GM18867 (cell line): ENCODE measurements around the gene PCDH19.

Experiments used
- ATAC-seq: cut with Tn5 transposase; IDR thresholded peaks from one replicate; pipeline ENCODE4 v1.9.1; 2021; ENCODE audit warnings: mild to moderate bottlenecking, moderate library complexity; ENCODE audit not compliant: unreplicated experiment

PCDH19 gene

DNA sequence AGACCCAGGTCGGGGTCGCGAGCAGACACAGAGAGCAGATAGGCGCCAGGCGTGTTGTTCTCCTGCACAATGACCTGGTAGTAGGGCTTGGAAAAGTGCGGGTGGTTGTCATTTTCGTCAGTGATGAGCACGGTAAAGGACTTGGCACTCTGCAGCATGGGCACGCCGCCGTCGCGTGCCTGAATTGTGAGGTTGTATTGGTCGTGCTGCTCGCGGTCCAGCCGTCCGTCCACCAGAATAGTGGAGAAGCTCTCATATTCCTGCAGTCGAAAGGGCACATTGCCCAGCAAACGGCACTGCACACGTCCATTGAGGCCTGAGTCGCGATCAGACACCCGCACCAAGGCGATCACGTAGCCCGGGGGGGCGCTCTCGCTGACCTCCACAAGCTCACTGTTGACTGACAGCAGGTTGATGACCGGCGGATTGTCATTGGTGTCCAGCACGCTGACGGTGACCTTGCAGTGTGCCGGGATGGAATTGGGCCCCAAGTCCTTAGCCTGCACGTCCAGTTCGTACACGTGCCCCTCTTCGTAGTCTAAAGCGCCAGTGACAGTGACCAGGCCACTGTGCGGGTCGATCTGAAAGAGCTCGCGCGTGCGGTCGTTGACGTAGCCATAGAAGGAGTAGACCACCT lies 2.8 kb downstream of the PCDH19 start:
- ATAC-seq: no peak

DNA sequence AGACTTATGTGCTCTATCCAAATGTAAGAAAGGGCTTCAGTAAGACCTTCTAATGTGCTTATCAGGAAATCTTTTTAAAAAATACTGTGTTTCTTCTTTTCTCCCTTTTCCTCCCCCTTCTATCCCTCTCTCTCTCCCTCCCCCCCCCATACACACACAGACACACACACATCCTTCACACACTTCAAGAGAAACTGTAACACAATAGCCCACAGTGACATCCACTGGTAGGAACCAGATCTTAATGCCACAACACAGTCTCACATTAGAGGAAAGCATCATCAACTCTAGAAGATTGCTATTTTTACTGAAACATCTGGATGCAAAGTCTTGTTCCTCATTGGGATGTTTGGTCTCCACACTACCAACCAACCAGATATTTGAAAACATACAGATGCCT lies 4.6 kb downstream of the PCDH19 start:
- ATAC-seq: no peak

- ATAC-seq: no peak
These were observed 5.2 kb downstream of the PCDH19 start for GRCh38 chrX:100404851-100405250.

GRCh38 chrX:100395781-100396180 lies 14.3 kb downstream of the PCDH19 start:
- no peak for ATAC-seq

DNA sequence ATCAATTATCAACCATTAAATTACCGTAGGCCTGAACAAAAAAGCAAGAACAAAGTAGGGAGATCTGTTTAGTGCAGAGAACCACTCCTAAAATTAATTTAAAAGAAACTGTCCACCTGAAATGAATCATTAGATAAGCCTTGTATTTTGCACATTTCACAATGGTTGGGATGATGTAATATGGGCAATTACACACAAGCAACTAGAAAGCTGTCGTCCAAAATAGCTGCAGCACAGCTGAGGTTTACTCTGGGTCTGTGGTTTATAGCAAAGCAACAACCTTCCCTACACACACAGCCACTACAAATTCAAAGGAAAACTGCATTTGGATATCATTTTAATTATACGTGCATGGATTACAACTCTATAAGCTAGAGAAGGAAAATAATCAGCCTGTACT lies 28.5 kb downstream of the PCDH19 start:
- no peak for ATAC-seq

- ATAC-seq: no peak
These were observed 30.6 kb downstream of the PCDH19 start for GRCh38 chrX:100379388-100379986.

DNA sequence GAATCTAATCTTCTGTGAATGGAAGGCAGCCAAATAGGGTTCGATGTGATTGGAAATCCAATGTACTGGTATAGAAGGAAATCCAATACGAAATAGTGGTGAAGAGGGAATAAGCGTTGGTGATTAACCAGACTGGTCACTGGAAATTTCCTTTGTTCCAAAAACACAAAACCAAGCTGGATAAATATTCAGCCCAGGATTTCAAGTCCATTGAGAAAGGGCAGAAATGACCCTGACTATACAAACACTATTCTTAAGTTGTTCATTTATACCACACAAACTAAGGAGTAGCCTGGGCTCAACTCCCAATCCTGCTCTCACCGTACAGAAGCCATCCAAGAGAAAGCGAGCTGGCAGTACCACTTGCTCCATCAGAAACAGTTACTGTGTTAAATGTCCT lies 32.2 kb downstream of the PCDH19 start:
- ATAC-seq: no peak

- no peak for ATAC-seq
These were observed 33.5 kb downstream of the PCDH19 start for GRCh38 chrX:100376576-100376975.

GRCh38 chrX:100373673-100374072 lies 36.4 kb downstream of the PCDH19 start:
- no peak for ATAC-seq

DNA sequence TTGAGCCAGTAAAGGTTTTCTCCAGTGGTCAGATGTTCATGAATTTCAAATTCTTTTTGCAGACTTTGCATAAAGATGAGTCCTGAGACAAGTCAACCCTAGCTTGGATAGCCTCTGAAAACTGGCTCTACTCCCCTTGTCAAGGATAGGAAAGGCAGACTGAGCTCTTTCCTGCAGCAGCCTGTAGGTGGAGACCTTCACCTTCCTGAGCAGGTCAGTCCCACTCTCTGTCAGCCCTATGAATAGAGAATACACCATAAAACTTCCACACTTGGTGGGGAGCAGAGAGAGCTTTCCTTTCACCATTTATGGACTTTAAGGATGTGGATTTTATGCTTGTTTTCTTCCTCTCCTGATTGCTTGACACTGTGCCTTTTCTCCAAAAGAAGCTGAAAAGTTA lies 41.9 kb downstream of the PCDH19 start:
- ATAC-seq: peak; percentile 76

GRCh38 chrX:100363896-100364295 lies 46.2 kb downstream of the PCDH19 start:
- no peak for ATAC-seq

DNA sequence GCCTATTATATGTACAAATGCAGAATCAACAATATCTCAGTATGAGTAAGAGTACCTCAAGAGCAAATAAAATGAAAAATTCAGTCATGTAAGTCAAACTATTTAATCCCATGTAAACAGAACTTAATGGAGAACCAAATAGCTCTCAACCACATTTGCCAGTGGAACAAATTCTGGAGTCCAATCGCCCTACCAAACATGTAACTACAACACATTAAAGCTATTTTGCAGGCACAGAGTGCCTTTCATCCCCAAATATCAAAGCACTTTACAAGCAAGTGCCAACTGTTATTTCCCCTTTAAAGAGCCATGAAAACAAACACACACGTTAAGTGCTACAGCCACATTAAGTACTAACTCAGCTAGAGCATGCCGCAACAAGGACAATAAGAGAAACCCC lies 51.3 kb downstream of the PCDH19 start:
- ATAC-seq: no peak

- ATAC-seq: no peak
These were observed 53.6 kb downstream of the PCDH19 start for GRCh38 chrX:100356351-100356896.

- no peak for ATAC-seq
These were observed 54.4 kb downstream of the PCDH19 start for GRCh38 chrX:100355680-100356079.

DNA sequence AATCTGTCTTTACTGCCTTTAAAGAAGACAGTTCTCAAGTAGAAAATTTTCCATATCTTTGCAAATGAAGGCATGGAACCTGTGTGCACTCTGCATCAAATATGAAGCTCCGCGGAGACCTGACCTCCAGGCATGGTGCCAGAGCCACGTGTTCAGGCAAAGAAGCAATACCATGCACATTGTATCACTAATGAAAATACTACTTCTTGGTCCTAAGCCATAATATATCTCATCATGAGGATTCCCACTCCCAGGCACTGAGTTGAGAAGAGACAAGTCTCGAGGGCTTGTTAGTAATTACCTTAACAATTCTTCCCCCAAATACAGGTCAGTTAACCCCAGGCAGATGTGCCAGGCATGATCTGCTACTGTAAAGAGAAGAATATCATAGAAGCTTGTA lies 56.7 kb downstream of the PCDH19 start:
- ATAC-seq: no peak

DNA sequence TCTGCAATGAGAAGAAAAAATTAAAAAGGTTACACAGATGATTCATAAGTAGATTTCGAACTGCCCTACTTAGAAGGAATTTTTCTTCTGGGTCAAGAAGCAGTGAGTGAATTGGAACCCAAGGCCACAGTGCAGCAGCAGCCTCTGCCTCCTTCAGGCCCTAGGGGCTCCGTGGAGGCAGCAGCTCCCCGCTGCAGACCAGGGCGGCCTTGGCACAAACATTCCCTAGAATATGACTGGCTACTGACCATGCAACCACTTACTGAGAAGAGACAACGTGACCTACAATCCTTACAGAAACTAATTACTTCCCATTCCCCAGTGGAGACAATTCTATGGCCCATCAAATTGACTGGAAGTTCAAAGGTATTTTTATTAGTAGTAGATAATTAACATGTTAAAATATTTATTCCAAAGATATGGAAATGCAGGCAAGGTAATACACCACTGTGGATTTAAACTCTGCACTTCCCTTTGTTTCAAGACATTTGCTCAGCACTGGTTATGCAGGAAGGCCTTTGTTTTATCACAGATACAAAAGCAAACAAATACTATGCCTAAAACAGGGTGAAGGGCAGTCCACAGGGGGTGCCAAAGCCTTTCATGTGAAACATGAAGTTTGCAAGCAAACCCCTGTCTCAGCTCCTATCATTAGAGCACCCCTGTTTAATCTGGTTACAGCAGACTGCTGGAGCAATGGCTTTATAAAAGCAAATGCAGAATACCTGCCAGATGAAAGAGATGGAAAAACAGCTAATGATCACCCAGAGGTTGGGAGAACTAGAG lies 59.2 kb downstream of the PCDH19 start:
- ATAC-seq: no peak

DNA sequence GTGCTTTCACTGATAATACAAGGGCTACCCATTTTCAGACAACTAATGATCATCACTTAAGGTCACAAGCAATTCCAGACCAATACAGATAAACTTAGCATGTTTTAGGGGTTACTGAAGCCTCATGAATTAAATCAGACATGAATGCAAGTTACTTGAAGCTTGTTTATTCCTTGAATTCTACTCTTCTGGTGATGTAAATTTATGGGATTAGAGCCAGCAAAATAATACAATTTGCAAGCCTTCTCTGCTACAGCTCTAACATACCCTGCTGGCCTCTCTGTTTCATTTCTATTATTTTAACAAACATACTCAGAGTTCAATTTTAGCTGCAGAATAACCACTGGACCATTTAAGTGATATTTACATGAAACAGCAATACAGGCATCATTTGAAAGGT lies 60.7 kb downstream of the PCDH19 start:
- ATAC-seq: no peak

GRCh38 chrX:100341142-100341510 lies 68.9 kb downstream of the PCDH19 start:
- ATAC-seq: no peak

DNA sequence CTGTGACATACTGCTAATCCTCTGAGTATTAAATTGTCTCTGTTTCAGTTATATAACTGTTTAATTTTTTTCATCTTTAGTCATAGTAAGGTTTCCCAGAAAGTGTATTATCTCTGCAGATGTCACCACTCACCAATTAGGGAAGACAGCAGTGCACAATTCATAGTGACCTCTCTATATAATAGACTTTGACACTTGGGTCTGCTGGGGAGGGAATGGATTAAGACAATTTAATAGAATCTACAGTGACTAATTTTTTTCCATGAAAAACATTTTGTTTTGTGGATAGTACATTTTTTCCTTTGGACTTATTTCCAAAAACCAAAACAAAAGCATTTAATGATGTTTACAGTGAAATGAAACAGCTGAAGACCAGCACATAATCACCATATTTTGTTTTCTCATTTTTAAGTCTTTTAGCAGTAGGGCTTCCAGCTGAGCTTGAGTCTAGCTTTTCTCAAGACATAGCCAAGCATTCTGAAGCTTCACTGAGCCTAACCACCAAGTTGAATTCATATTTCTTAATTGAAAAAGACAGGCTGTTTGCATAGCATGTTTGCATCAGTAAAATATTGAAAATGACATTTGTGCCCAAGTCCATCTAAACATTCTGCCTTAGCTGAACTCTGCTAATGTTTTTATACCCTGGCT lies 69.5 kb downstream of the PCDH19 start:
- ATAC-seq: no peak

DNA sequence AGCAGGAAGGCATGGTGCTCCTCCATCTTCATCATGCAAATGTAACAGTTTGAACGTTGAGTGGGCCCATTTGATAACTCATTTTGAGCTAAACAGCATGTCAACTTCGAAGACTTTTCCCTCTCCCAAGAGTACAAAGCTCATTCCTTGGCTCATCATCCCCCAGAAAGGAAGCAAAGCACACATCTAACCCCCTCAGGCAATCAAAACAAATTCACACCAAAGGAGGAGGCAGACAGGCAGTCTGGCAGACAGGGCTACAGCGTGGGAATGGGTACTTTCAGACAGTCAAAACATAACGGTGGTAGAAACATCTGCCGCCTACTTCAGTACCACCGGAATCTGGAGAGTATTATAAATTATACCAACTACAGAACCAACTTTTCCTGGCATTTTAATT lies 81.7 kb downstream of the PCDH19 start:
- no peak for ATAC-seq

GRCh38 chrX:100319716-100320115 lies 90.4 kb downstream of the PCDH19 start:
- no peak for ATAC-seq

DNA sequence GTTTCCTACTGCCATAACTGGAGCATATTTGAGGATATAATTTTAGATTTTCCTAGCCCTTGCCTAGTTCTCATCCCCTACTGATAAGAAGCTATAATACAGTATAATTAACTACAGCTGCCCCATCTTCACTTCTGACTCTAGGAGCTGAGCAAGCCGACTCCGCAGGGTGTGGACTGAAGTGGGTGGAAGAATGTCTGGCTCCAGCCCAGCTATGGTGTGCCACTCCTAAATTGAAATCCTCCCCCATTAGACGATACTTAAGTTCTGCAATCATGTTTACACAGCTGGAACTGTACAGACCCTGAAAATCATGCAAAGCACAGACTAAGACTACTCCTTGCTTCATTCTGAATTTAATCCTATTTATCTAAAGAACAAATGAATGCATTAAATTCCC lies 93.1 kb downstream of the PCDH19 start:
- ATAC-seq: no peak
